Measurements from ENCODE around the gene AMBRA1. TPM values are rescaled to one million over a fixed set of nuclear protein-coding genes. Genes with fewer than 3 reads are reported as not detected.

AMBRA1 gene
- total RNA-seq, 1 donor from 2014 or later = 45.3 TPM

DNA sequence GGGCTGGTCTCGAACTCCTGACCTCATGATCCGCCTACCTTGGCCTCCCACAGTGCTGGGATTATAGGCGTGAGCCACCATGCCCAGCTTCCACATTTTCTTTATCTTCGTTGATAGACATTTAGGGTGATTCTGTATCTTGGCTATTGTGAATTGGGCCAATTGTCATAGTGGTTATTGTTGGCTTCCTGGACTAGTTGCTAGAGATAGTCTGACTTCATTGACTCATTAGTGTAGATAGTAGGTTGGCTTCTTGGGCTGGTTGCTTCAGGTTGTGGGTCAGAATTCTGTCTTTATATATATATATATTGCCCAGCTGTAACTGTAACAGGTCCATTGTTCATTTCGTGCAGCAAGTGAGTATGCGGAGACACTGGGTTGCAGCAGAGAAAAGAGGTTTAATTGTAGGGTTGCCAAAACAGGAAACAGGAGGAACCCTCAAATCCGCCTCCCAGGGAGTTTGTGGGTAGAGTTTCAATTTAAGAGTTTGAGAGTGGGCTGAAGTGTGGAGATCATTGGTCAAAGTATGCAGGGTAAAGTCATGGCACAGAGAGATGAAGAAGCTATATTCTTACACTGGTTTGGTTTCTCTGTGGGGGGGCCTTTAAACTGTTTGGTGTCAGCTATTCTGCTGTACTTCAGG is 45.5 kb upstream of the AMBRA1 start:
- Mint-ChIP-seq H3K27ac (no peak overlapping the region), H3K9me3 (ENCODE audit: low read depth) (no peaks in the 10 kb centered on the region), H3K4me1 (ENCODE audit: low read depth) (no peaks in the 10 kb centered on the region), H3K4me3 (ENCODE audit: low read depth) (no peak overlapping the region), H3K36me3 (ENCODE audit: insufficient read depth) (peaks cover 17% of the 10 kb centered on the region), H3K27me3 (no peaks in the 10 kb centered on the region)
- DNase-seq (ENCODE audit: low spot score, unreplicated experiment) = no peak
- TF ChIP-seq, protein P1, sequence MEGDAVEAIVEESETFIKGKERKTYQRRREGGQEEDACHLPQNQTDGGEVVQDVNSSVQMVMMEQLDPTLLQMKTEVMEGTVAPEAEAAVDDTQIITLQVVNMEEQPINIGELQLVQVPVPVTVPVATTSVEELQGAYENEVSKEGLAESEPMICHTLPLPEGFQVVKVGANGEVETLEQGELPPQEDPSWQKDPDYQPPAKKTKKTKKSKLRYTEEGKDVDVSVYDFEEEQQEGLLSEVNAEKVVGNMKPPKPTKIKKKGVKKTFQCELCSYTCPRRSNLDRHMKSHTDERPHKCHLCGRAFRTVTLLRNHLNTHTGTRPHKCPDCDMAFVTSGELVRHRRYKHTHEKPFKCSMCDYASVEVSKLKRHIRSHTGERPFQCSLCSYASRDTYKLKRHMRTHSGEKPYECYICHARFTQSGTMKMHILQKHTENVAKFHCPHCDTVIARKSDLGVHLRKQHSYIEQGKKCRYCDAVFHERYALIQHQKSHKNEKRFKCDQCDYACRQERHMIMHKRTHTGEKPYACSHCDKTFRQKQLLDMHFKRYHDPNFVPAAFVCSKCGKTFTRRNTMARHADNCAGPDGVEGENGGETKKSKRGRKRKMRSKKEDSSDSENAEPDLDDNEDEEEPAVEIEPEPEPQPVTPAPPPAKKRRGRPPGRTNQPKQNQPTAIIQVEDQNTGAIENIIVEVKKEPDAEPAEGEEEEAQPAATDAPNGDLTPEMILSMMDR (IDR thresholded peaks at IDR 0.05; ENCODE audit: unreplicated experiment) = no peak

DNA sequence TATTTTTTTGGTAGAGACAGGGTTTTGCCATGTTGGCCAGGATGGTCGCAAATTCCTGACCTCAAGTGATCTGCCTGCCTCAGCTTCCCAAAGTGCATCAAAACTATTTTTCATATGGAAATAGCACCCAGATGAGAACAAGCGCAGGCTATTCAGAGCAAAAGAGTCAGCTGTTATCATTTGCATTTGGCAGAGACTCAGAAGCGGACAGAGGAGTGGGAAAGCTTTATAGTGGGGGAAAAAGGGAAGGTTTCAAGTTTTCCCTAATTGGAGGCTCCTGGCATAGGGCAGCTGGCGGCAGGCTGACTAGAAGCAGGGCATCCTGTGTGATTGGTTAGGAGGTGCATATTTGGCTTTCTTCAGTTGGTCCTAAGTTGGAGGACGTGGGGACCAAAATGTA is 43.7 kb upstream of the AMBRA1 start:
- Mint-ChIP-seq H3K4me3 (ENCODE audit: low read depth) (no peak overlapping the region), H3K4me1 (ENCODE audit: low read depth) (no peaks in the 10 kb centered on the region), H3K27me3 (no peaks in the 10 kb centered on the region), H3K27ac (no peak overlapping the region), H3K36me3 (ENCODE audit: insufficient read depth) (peaks cover 15% of the 10 kb centered on the region), H3K9me3 (ENCODE audit: low read depth) (no peaks in the 10 kb centered on the region)
- TF ChIP-seq, protein P1 (IDR thresholded peaks at IDR 0.05; ENCODE audit: unreplicated experiment) = no peak
- no peak for DNase-seq (ENCODE audit: low spot score, unreplicated experiment)

DNA sequence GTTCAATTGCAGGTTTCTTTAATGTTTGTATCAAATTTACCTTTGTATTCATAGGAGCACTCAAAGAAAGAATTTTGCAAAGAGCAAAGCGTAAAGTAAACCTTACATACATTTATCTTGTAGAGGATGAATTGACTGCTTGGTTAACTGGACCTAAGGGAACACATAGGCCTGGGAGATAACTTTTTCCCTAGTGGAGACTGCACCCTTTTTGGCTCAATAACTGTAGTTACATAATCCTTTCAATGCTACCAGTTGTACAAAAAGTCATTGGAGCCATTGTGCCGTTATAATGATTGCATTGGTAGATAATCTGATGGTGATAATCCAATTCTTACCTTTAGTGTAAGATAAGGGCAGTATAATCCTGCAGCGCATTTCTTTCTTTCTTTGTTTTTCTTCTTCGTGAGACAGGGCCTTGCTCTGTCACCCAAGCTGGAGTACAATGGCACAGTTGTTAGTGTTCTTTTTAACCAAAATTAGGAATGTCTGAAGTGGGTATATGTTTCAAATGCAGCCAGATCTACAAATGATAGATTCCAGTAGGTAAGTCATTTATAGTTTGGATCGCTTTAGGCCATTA is 41.8 kb upstream of the AMBRA1 start:
- no peaks in the 10 kb centered on the region for H3K4me1 Mint-ChIP-seq (ENCODE audit: low read depth)
- DNase-seq (ENCODE audit: low spot score, unreplicated experiment) = no peak
- no peak overlapping the region for H3K27ac Mint-ChIP-seq
- TF ChIP-seq, protein P1 (IDR thresholded peaks at IDR 0.05; ENCODE audit: unreplicated experiment) = no peak
- no peak overlapping the region for H3K4me3 Mint-ChIP-seq (ENCODE audit: low read depth)
- H3K27me3 Mint-ChIP-seq = no peaks in the 10 kb centered on the region
- H3K36me3 Mint-ChIP-seq (ENCODE audit: insufficient read depth) = peaks cover 16% of the 10 kb centered on the region
- H3K9me3 Mint-ChIP-seq (ENCODE audit: low read depth) = no peaks in the 10 kb centered on the region

DNA sequence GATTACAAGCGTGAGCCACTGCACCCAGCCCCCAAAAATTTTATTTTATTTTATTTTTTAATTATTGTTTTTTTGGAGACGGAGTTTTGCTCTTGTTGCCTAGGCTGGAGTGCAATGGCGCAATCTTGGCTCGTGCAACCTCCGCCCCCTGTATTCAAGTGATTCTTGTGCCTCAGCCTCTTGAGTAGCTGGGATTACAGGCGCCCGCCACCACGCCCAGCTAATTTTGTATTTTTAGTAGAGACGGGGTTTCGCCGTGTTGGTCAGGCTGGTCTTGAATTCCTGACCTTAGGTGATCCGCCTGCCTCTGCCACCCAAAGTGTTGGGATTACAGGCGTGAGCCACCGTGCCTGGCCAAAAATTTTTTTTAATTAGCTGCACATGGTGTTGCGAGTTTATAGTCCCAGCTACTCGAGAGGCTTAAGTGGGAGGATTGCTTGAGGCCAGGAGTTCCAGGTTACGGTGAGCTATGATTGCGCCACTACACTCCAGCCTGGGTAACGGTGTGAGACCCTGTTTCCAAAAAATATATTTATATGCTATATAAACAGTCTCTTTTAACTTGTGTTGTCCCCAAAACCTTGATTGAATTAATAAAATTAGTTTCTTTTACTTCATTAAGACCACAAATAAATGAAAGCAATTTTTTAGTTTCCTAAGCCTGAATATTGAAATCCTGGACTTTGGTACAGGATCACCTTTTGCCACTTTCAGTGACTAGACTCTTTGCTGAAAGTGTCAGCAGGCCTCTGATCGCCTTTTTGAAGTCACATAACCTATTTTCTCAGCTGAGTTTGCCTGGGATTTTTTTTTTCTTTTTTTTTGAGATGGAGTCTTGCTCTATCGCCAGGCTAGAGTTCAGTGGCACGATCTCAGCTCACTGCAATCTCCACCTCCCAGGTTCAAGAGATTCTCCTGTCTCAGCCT is 39.7 kb upstream of the AMBRA1 start:
- no peak for DNase-seq (ENCODE audit: low spot score, unreplicated experiment)
- no peak overlapping the region for H3K4me3 Mint-ChIP-seq (ENCODE audit: low read depth)
- H3K27me3 Mint-ChIP-seq = no peaks in the 10 kb centered on the region
- peaks cover 14% of the 10 kb centered on the region for H3K36me3 Mint-ChIP-seq (ENCODE audit: insufficient read depth)
- TF ChIP-seq, protein P1 (IDR thresholded peaks at IDR 0.05; ENCODE audit: unreplicated experiment) = no peak
- no peaks in the 10 kb centered on the region for H3K9me3 Mint-ChIP-seq (ENCODE audit: low read depth)
- no peak overlapping the region for H3K27ac Mint-ChIP-seq
- no peaks in the 10 kb centered on the region for H3K4me1 Mint-ChIP-seq (ENCODE audit: low read depth)

DNA sequence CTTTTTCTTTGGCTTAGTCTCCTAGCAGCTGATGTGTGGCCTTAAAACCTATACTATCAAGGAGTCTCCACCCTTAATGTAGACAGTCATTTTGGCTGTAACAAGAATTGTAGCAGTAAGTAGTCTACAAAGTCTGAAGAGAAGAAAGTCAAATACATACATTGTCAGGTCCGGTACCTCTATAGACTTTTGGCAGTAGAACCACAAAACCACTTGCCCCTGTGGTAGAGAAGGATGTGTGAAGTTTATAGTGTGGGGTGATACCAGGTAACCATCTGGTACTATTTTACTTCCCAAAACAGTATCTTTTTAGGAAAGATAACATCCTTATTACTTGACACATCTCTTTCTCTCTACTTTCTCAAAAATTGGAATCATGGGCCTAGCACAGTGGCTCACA is 38.7 kb upstream of the AMBRA1 start:
- DNase-seq (ENCODE audit: low spot score, unreplicated experiment) = no peak
- TF ChIP-seq, protein P1 (IDR thresholded peaks at IDR 0.05; ENCODE audit: unreplicated experiment) = no peak

More for the DNA sequence above, 38.7 kb upstream of the AMBRA1 start:
- no peak overlapping the region for H3K4me3 Mint-ChIP-seq (ENCODE audit: low read depth)
- no peaks in the 10 kb centered on the region for H3K9me3 Mint-ChIP-seq (ENCODE audit: low read depth)
- H3K4me1 Mint-ChIP-seq (ENCODE audit: low read depth) = no peaks in the 10 kb centered on the region
- H3K27me3 Mint-ChIP-seq = no peaks in the 10 kb centered on the region
- peaks cover 11% of the 10 kb centered on the region for H3K36me3 Mint-ChIP-seq (ENCODE audit: insufficient read depth)
- no peak overlapping the region for H3K27ac Mint-ChIP-seq

Measured in progenitor cell of endocrine pancreas (in vitro differentiated cells).